GM12878 (cell line): ENCODE measurements around the gene CFAP299. TPM values are rescaled to one million over a fixed set of nuclear protein-coding genes. Genes with fewer than 3 reads are reported as not detected.

Source experiments
- ATF7 ChIP-seq: fragments of 450-650 bp; IDR thresholded peaks from 2 replicates; pipeline ENCODE4 v1.6.1; 2016; ENCODE audit warnings: low read depth, mild to moderate bottlenecking
- BHLHE40 ChIP-seq, 2 experiments: fragments of 450-650 bp in 1 of 2; IDR thresholded peaks; 2 replicates each; pipeline ENCODE4 v1.6.1; 2011 to 2017; ENCODE audit warnings: low read depth in 2 of 2, borderline replicate concordance in 1 of 2, improper control_type of control experiment in 1 of 2, low read length in 1 of 2, mild to moderate bottlenecking in 1 of 2
- CREB1 ChIP-seq: IDR thresholded peaks from 2 replicates; pipeline ENCODE4 v1.6.1; 2012; ENCODE audit warnings: low read depth, mild to moderate bottlenecking, inconsistent platforms
- CREM ChIP-seq: IDR thresholded peaks from 2 replicates; pipeline ENCODE4 v1.6.1; 2014; ENCODE audit warnings: antibody characterized with exemption, low read depth
- EP300 ChIP-seq, 2 experiments: fragments of 150-350 bp in 1 of 2; IDR thresholded peaks; 2 replicates each; pipeline ENCODE4 v1.6.1; 2011 to 2012; ENCODE audit warnings: low read depth in 2 of 2, low read length in 2 of 2, borderline replicate concordance in 1 of 2, improper control_type of control experiment in 1 of 2, inconsistent platforms in 1 of 2; ENCODE audit not compliant: control insufficient read depth in 1 of 2
- ESRRA ChIP-seq: IDR thresholded peaks from 2 replicates; pipeline ENCODE4 v1.6.1; 2012; ENCODE audit warnings: mild to moderate bottlenecking, low read length, improper control_type of control experiment
- FOXK2 ChIP-seq: fragments of 450-650 bp; IDR thresholded peaks from 2 replicates; pipeline ENCODE4 v1.6.1; 2017; ENCODE audit warnings: mild to moderate bottlenecking, moderate library complexity
- HDGF ChIP-seq: fragments of 450-650 bp; IDR thresholded peaks from 2 replicates; pipeline ENCODE4 v1.6.1; 2016; ENCODE audit warnings: antibody characterized with exemption
- NFYB ChIP-seq: IDR thresholded peaks from 2 replicates; pipeline ENCODE4 v1.6.1; 2011; ENCODE audit warnings: low read depth, mild to moderate bottlenecking, low read length, improper control_type of control experiment, moderate library complexity; ENCODE audit not compliant: insufficient read depth
- PAX8 ChIP-seq: fragments of 450-650 bp; IDR thresholded peaks from 2 replicates; pipeline ENCODE4 v1.6.1; 2017; ENCODE audit warnings: mild to moderate bottlenecking, moderate library complexity
- RB1 ChIP-seq: fragments of 450-650 bp; formaldehyde crosslinking; IDR thresholded peaks from 2 replicates; pipeline ENCODE4 v1.6.1; 2017; ENCODE audit warnings: mild to moderate bottlenecking, borderline replicate concordance
- SP1 ChIP-seq: IDR thresholded peaks from one replicate; pipeline ENCODE4 v1.6.1; 2011; ENCODE audit warnings: low read depth, low read length
- SREBF1 ChIP-seq: IDR thresholded peaks from 2 replicates; pipeline ENCODE4 v1.6.1; 2012; ENCODE audit warnings: mild to moderate bottlenecking, low read length
- SREBF2 ChIP-seq: IDR thresholded peaks from 2 replicates; pipeline ENCODE4 v1.6.1; 2012; ENCODE audit warnings: mild to moderate bottlenecking, low read length
- SUZ12 ChIP-seq: fragments of 200-600 bp; sonication (generic); IDR thresholded peaks from one replicate; pipeline ENCODE4 v1.6.1; 2018; ENCODE audit warnings: antibody characterized with exemption, mild to moderate bottlenecking; ENCODE audit not compliant: unreplicated experiment
- ZNF24 ChIP-seq: fragments of 450-650 bp; IDR thresholded peaks from 2 replicates; pipeline ENCODE4 v1.6.1; 2017; ENCODE audit warnings: antibody characterized with exemption, mild to moderate bottlenecking
- polyA plus RNA-seq, 11 experiments: library from polyadenylated mRNA; depleted of rRNA in 4 of 11; unstranded in 6 of 11; stranded (reverse) in 5 of 11; fragments of >200 nt; fragmentation: Nextera tagmentation in 4 of 11; fragmentation: Illumina TruSeq in 1 of 11; extraction: Ambion mirVana in 4 of 11; extraction: Trizol in 1 of 11; gene quantifications; 1 replicate in 1 of 11; 2 replicates in 10 of 11; pipeline versions ENCODE4 v1.2.1 to v1.2.3, GENCODE V29; 2011 to 2016; ENCODE audit warnings: inconsistent platforms in 2 of 11, missing spikeins in 2 of 11, low read depth in 1 of 11
- total RNA-seq, 4 experiments: library from RNA; depleted of rRNA in 3 of 4; stranded (reverse); fragments of >200 nt in 3 of 4; fragmentation: Illumina TruSeq in 1 of 4; extraction: Trizol in 1 of 4; gene quantifications; 2 replicates each; pipeline versions ENCODE4 v1.2.1 to v1.2.3, GENCODE V29; 2013 to 2021
- TF ChIP-seq, protein P1 (sequence below): fragments of 150-350 bp; IDR thresholded peaks from 2 replicates; pipeline ENCODE4 v1.6.1; 2016; ENCODE audit warnings: low read depth, low read length
- TF ChIP-seq, protein P2 (sequence below): IDR thresholded peaks from 2 replicates; pipeline ENCODE4 v1.6.1; 2012; ENCODE audit warnings: improper control_type of control experiment, low read depth, low read length; ENCODE audit not compliant: insufficient replicate concordance
- TF ChIP-seq, protein P3 (sequence below): fragments of 450-650 bp; IDR thresholded peaks from 2 replicates; pipeline ENCODE4 v1.6.1; 2017; ENCODE audit warnings: mild to moderate bottlenecking, moderate library complexity

CFAP299 gene
- total and polyA plus RNA-seq, 10 of the 15 experiments (the other 5 are each of a cell fraction or from before 2014, with no cell fraction given), result 0.06 to 0.34 TPM; not detected in 8

DNA sequence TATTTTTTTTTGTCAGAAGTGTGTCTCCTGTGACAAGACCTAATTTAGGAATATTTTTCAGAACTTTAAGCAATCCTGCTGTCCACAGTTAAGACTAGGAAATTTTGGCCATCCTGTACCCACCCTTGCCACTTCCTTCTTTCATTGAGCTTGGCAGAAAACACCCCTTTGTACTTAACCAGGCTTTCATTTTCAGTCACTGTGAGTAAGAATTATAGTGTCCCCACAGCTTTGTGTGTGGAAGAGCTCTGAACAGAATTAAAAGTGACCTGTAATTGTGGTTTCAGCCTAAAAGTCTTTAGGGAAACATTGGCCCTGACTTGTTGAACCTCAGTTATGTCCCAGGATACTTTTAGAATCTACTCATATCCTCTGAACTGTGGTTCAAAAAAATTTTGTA, 541.3 kb downstream of the CFAP299 start (continued):
- TF ChIP-seq, protein P1, sequence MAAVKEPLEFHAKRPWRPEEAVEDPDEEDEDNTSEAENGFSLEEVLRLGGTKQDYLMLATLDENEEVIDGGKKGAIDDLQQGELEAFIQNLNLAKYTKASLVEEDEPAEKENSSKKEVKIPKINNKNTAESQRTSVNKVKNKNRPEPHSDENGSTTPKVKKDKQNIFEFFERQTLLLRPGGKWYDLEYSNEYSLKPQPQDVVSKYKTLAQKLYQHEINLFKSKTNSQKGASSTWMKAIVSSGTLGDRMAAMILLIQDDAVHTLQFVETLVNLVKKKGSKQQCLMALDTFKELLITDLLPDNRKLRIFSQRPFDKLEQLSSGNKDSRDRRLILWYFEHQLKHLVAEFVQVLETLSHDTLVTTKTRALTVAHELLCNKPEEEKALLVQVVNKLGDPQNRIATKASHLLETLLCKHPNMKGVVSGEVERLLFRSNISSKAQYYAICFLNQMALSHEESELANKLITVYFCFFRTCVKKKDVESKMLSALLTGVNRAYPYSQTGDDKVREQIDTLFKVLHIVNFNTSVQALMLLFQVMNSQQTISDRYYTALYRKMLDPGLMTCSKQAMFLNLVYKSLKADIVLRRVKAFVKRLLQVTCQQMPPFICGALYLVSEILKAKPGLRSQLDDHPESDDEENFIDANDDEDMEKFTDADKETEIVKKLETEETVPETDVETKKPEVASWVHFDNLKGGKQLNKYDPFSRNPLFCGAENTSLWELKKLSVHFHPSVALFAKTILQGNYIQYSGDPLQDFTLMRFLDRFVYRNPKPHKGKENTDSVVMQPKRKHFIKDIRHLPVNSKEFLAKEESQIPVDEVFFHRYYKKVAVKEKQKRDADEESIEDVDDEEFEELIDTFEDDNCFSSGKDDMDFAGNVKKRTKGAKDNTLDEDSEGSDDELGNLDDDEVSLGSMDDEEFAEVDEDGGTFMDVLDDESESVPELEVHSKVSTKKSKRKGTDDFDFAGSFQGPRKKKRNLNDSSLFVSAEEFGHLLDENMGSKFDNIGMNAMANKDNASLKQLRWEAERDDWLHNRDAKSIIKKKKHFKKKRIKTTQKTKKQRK, result no peak
- TF ChIP-seq HDGF, result no peak
- peak; percentile 45; the same call in 1 of the 2 replicates for TF ChIP-seq ZNF24
- TF ChIP-seq CREM, result peak; percentile 90
- TF ChIP-seq FOXK2, result no peak
- no peak for TF ChIP-seq SREBF2
- no peak for TF ChIP-seq RB1
- TF ChIP-seq ESRRA, result no peak
- no peak for TF ChIP-seq PAX8
- peak in 1 of 2 experiments; percentile 25; a peak in 1 of 4 replicates for TF ChIP-seq BHLHE40 (IDR thresholded peaks at IDR 0.05; ENCODE audit: borderline replicate concordance in 1 of 2, low read depth in 2 of 2, low read length in 1 of 2)
- no peak for TF ChIP-seq SREBF1
- TF ChIP-seq, protein P2, sequence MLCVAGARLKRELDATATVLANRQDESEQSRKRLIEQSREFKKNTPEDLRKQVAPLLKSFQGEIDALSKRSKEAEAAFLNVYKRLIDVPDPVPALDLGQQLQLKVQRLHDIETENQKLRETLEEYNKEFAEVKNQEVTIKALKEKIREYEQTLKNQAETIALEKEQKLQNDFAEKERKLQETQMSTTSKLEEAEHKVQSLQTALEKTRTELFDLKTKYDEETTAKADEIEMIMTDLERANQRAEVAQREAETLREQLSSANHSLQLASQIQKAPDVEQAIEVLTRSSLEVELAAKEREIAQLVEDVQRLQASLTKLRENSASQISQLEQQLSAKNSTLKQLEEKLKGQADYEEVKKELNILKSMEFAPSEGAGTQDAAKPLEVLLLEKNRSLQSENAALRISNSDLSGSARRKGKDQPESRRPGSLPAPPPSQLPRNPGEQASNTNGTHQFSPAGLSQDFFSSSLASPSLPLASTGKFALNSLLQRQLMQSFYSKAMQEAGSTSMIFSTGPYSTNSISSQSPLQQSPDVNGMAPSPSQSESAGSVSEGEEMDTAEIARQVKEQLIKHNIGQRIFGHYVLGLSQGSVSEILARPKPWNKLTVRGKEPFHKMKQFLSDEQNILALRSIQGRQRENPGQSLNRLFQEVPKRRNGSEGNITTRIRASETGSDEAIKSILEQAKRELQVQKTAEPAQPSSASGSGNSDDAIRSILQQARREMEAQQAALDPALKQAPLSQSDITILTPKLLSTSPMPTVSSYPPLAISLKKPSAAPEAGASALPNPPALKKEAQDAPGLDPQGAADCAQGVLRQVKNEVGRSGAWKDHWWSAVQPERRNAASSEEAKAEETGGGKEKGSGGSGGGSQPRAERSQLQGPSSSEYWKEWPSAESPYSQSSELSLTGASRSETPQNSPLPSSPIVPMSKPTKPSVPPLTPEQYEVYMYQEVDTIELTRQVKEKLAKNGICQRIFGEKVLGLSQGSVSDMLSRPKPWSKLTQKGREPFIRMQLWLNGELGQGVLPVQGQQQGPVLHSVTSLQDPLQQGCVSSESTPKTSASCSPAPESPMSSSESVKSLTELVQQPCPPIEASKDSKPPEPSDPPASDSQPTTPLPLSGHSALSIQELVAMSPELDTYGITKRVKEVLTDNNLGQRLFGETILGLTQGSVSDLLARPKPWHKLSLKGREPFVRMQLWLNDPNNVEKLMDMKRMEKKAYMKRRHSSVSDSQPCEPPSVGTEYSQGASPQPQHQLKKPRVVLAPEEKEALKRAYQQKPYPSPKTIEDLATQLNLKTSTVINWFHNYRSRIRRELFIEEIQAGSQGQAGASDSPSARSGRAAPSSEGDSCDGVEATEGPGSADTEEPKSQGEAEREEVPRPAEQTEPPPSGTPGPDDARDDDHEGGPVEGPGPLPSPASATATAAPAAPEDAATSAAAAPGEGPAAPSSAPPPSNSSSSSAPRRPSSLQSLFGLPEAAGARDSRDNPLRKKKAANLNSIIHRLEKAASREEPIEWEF, result no peak
- TF ChIP-seq SUZ12, result no peak
- TF ChIP-seq ATF7, result peak; percentile 54; the same call in 1 of the 2 replicates
- TF ChIP-seq, protein P3, sequence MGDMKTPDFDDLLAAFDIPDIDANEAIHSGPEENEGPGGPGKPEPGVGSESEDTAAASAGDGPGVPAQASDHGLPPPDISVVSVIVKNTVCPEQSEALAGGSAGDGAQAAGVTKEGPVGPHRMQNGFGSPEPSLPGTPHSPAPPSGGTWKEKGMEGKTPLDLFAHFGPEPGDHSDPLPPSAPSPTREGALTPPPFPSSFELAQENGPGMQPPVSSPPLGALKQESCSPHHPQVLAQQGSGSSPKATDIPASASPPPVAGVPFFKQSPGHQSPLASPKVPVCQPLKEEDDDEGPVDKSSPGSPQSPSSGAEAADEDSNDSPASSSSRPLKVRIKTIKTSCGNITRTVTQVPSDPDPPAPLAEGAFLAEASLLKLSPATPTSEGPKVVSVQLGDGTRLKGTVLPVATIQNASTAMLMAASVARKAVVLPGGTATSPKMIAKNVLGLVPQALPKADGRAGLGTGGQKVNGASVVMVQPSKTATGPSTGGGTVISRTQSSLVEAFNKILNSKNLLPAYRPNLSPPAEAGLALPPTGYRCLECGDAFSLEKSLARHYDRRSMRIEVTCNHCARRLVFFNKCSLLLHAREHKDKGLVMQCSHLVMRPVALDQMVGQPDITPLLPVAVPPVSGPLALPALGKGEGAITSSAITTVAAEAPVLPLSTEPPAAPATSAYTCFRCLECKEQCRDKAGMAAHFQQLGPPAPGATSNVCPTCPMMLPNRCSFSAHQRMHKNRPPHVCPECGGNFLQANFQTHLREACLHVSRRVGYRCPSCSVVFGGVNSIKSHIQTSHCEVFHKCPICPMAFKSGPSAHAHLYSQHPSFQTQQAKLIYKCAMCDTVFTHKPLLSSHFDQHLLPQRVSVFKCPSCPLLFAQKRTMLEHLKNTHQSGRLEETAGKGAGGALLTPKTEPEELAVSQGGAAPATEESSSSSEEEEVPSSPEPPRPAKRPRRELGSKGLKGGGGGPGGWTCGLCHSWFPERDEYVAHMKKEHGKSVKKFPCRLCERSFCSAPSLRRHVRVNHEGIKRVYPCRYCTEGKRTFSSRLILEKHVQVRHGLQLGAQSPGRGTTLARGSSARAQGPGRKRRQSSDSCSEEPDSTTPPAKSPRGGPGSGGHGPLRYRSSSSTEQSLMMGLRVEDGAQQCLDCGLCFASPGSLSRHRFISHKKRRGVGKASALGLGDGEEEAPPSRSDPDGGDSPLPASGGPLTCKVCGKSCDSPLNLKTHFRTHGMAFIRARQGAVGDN, result 0 out of 2 replicates have a peak, but pooled peaks have one; percentile 26
- peak; percentile 45; the same call in 1 of the 2 replicates for TF ChIP-seq CREB1
- peak; percentile 45 to 85; a peak in 2 of 4 replicates for TF ChIP-seq EP300 (IDR thresholded peaks at IDR 0.05; ENCODE audit: borderline replicate concordance in 1 of 2, control insufficient read depth in 1 of 2, low read depth in 2 of 2, low read length in 2 of 2)
- peak; percentile 14 for TF ChIP-seq SP1
- no peak for TF ChIP-seq NFYB
